ENCODE measurements around the gene NUP188.

Gene NUP188

DNA sequence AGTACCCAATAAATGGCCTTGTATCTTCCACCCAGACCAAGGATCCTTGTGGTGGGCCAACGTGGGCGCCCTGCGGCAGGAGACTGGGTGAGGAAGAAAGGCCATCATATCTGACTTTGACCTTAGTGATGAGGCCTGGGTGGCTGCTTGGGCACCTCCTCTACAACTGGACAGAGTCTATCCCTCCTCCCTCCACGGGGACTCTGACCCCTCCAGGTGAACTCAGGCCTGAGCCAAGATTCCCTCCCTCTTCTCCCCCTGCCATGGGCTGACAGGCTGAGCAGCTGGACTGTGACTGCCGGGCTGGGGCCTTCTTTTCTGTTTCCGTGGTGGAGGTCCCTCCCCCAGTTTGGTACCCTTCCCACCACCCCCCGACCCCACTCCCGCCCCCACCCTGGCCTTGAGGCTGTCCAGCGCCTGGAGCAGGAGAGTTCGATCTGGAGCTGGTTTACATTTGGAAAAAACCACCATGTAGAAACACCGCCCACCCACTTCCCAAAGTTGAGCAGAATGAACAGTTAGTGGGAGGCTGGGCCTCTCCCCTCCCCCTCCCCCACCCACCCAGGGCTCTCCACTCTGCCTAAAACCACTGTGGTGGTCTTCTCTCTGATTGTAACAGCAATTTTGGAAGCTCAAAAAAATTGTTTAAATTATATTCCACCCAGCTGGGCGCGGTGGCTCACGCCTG, 28.0 kb upstream of the NUP188 start:
- H3K4me3 ChIP-seq (replicated peaks; ENCODE audit: insufficient read depth, low read length): no peak overlapping the region
- H3K27me3 ChIP-seq (ENCODE audit: insufficient read depth, poor library complexity, severe bottlenecking): no peaks in the 10 kb centered on the region
- no peak overlapping the region for H3K27ac ChIP-seq (replicated peaks)
- TF ChIP-seq GABPA (IDR thresholded peaks at IDR 0.05; ENCODE audit: low read depth) (no peak), POLR2AphosphoS5 (IDR thresholded peaks at IDR 0.05; ENCODE audit: low read depth) (no peak), SPI1 (IDR thresholded peaks at IDR 0.05; ENCODE audit: borderline replicate concordance, low read depth) (no peak)
- TF ChIP-seq, protein P1, sequence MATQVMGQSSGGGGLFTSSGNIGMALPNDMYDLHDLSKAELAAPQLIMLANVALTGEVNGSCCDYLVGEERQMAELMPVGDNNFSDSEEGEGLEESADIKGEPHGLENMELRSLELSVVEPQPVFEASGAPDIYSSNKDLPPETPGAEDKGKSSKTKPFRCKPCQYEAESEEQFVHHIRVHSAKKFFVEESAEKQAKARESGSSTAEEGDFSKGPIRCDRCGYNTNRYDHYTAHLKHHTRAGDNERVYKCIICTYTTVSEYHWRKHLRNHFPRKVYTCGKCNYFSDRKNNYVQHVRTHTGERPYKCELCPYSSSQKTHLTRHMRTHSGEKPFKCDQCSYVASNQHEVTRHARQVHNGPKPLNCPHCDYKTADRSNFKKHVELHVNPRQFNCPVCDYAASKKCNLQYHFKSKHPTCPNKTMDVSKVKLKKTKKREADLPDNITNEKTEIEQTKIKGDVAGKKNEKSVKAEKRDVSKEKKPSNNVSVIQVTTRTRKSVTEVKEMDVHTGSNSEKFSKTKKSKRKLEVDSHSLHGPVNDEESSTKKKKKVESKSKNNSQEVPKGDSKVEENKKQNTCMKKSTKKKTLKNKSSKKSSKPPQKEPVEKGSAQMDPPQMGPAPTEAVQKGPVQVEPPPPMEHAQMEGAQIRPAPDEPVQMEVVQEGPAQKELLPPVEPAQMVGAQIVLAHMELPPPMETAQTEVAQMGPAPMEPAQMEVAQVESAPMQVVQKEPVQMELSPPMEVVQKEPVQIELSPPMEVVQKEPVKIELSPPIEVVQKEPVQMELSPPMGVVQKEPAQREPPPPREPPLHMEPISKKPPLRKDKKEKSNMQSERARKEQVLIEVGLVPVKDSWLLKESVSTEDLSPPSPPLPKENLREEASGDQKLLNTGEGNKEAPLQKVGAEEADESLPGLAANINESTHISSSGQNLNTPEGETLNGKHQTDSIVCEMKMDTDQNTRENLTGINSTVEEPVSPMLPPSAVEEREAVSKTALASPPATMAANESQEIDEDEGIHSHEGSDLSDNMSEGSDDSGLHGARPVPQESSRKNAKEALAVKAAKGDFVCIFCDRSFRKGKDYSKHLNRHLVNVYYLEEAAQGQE (IDR thresholded peaks at IDR 0.05; ENCODE audit: insufficient replicate concordance, low read depth): no peak
- TF ChIP-seq, protein P2, sequence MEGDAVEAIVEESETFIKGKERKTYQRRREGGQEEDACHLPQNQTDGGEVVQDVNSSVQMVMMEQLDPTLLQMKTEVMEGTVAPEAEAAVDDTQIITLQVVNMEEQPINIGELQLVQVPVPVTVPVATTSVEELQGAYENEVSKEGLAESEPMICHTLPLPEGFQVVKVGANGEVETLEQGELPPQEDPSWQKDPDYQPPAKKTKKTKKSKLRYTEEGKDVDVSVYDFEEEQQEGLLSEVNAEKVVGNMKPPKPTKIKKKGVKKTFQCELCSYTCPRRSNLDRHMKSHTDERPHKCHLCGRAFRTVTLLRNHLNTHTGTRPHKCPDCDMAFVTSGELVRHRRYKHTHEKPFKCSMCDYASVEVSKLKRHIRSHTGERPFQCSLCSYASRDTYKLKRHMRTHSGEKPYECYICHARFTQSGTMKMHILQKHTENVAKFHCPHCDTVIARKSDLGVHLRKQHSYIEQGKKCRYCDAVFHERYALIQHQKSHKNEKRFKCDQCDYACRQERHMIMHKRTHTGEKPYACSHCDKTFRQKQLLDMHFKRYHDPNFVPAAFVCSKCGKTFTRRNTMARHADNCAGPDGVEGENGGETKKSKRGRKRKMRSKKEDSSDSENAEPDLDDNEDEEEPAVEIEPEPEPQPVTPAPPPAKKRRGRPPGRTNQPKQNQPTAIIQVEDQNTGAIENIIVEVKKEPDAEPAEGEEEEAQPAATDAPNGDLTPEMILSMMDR (IDR thresholded peaks at IDR 0.05; ENCODE audit: insufficient read depth, low read length): no peak
- DNase-seq (ENCODE audit: low read depth in 1 of 2, low spot score in 1 of 2): no peak

DNA sequence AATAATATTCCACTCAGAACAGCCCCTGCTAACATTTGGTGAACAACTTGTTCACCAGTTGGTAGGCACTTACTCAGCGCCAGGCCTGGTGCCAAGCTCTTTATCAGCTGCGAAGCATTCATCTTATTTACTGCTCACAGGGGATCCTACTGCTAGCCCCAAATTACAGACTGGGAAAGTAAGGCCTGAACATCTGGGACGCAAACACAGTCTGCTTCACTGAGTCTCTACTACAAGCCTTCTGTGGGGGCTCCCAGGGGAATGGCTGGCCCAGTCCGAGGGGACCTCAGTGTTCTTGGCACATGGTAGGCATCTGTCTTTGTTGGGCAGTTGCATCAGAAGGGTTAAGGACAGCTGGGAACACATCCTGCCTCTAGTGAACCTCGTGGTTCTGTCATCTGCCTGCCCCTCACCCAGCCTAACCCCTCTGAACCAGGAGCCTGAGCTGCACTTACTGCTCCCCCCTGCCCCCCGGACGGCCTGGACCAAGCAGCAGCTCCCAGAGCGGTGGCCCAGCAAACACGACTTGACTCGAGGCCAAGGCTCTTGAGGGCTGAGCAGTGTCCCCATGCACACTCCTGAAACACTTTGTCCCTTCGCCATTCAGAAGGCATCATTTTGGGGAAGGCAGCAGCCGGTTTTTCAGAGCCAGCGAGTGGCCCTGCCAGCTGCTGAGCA, 27.0 kb upstream of the NUP188 start, which contains the start of gene PHYHD1:
PHYHD1 (plus strand) TSS at position 602 of the 678 bp plus-strand sequence. CDS start 1,342 bp downstream, outside the sequence.
- no peaks in the 10 kb centered on the region for H3K27me3 ChIP-seq (ENCODE audit: insufficient read depth, poor library complexity, severe bottlenecking)
- no peak within 1 kb of the TSS for H3K27ac ChIP-seq (replicated peaks)
- H3K4me3 ChIP-seq (replicated peaks; ENCODE audit: insufficient read depth, low read length): no peak within 1 kb of the TSS
- no peak for TF ChIP-seq GABPA (IDR thresholded peaks at IDR 0.05; ENCODE audit: low read depth)
- TF ChIP-seq, protein P2 (IDR thresholded peaks at IDR 0.05; ENCODE audit: insufficient read depth, low read length): no peak
- no peak for TF ChIP-seq POLR2AphosphoS5 (IDR thresholded peaks at IDR 0.05; ENCODE audit: low read depth)
- TF ChIP-seq SPI1 (IDR thresholded peaks at IDR 0.05; ENCODE audit: borderline replicate concordance, low read depth): no peak
- TF ChIP-seq, protein P1 (IDR thresholded peaks at IDR 0.05; ENCODE audit: insufficient replicate concordance, low read depth): no peak
- DNase-seq (ENCODE audit: low read depth in 1 of 2, low spot score in 1 of 2): no peak

DNA sequence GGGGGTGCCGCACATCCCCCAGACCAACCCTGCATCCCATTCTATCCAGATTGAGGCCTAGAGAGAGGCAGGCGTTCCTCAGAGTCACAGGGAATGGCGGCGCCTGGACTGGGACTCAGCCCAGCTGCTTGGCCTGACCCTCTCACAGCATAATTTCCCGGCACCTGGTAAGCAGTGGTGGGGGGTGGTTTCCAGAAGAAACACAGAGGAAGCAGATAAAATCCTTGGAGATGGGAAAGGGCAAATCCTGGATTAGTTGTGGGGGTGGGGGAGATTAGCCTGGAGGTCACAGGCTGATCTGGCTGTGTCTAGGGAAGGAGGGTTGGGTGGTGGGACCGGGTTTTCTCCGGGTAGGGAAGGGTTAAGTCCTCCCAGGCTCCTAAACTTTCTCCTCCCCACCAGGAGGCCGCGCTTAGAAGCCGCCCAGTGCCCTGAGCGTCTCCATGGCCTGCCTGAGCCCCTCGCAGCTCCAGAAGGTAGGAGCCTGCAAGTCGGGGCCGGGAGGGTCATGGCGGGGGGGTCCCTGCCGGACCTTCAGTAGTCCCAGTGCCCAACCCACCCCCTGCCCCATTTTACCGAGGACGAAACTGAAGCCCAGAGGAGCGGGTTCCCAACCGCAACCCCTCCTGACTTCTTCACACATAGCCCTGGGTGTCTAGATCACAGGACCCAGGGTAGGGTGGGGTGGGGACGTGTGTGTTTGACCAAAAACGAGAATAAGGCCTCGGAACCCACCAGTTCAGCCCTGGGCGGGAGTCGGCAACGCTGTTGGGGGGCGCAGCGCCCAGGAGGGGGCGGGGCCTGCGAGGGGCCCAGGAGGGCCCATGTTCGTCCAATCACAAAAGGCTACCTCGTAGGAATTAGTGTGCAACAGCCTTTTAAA, 25.4 kb upstream of the NUP188 start:
- TF ChIP-seq SPI1 (IDR thresholded peaks at IDR 0.05; ENCODE audit: borderline replicate concordance, low read depth) (no peak), GABPA (IDR thresholded peaks at IDR 0.05; ENCODE audit: low read depth) (no peak), POLR2AphosphoS5 (IDR thresholded peaks at IDR 0.05; ENCODE audit: low read depth) (no peak)
- TF ChIP-seq, protein P1 (IDR thresholded peaks at IDR 0.05; ENCODE audit: insufficient replicate concordance, low read depth): no peak
- TF ChIP-seq, protein P2 (IDR thresholded peaks at IDR 0.05; ENCODE audit: insufficient read depth, low read length): no peak
- Histone ChIP-seq H3K27me3 (ENCODE audit: insufficient read depth, poor library complexity, severe bottlenecking) (no peaks in the 10 kb centered on the region), H3K27ac (replicated peaks) (no peak overlapping the region), H3K4me3 (replicated peaks; ENCODE audit: insufficient read depth, low read length) (no peak overlapping the region)
- DNase-seq (ENCODE audit: low read depth in 1 of 2, low spot score in 1 of 2): no peak
